HG02840 (cell line): Measurements from ENCODE around the gene NOTUM.
"Not testable (repeated sequence)": the region's sequence is repeated elsewhere in the genome, so short reads cannot be mapped to it uniquely, and the experiment has no call there.

Experiments used
- ATAC-seq: cut with Tn5 transposase; IDR thresholded peaks from one replicate; pipeline ENCODE4 v1.9.1; 2021; ENCODE audit warnings: mild to moderate bottlenecking, moderate library complexity, moderate number of reproducible peaks; ENCODE audit not compliant: unreplicated experiment, low FRiP score

The NOTUM gene

GRCh38 chr17:81959362-81960129 lies 1.4 kb downstream of the NOTUM start:
- ATAC-seq, result no peak

DNA sequence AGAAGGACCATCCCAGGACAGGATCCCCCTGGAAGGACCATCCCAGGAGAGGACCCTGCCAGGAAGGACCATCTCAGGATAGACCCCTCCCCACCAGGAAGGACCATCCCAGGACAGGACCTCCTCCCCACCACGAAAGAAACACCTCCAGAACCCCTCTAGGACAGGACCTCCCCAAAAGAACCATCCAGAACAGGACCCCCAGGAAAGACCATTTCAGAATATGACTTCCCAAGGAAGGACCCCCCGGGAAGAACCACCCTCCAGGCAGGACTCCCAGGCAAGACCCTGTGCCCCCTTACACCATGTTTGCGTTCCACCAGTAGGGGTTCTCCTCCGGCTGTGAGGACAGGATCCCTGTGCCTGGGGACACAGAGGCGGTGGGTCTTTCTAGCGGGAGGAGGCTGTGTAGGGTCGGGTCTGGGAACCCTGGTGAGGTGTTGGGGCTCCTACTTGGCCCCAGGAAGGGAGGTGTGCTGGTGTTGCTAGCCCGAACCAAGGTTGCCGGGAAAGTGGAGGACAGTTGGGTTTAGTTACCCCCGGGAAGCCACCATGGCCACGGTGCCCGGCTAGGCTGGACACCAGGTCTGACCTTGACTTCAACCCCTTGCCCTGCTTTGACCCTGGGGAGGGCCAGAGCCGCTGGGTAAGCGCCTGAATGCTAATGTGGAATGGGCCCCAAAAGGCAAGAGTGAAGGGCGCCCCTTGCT lies 2.2 kb downstream of the NOTUM start:
- no peak for ATAC-seq

GRCh38 chr17:81957691-81958432 lies 3.1 kb downstream of the NOTUM start:
- ATAC-seq, result no peak

GRCh38 chr17:81956607-81957589 lies 4.1 kb downstream of the NOTUM start:
- no peak for ATAC-seq

DNA sequence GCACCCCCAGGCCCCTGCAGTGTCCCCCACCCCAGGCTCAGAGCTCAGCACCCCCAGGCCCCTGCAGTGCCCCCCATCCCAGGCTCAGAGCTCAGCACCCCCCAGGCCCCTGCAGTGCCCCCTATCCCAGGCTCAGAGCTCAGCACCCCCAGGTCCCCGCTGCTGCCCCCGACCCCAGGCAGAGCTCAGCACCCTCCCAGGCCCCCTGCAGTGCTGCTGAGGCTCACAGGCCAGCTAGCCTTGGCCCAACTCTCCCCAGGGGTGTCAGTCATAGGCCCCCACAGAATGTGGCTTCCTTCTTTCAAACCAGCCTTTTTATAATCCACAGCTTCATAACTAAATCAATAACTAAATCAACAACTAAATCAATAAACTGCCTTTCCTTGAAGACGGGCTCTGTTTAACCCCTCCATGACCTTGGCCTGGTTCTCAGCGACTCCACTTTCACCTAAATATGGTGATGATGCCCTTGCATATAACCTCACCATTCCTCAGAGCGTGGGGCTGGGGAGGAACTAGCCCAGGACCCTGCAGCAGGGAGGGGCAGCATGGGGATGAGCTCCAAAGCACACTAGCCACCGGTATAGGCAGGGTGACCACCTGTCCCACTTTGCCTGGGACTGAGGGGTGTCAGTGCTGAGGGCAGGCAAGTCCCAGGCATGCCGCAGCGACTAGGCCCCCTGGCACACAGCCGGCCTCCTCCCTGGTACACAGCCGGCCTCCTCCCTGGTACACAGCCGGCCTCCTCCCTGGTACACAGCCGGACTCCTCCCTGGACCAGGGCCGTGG lies 5.0 kb downstream of the NOTUM start:
- no peak for ATAC-seq

GRCh38 chr17:81955058-81955681 lies 5.8 kb downstream of the NOTUM start:
- ATAC-seq, result no peak

DNA sequence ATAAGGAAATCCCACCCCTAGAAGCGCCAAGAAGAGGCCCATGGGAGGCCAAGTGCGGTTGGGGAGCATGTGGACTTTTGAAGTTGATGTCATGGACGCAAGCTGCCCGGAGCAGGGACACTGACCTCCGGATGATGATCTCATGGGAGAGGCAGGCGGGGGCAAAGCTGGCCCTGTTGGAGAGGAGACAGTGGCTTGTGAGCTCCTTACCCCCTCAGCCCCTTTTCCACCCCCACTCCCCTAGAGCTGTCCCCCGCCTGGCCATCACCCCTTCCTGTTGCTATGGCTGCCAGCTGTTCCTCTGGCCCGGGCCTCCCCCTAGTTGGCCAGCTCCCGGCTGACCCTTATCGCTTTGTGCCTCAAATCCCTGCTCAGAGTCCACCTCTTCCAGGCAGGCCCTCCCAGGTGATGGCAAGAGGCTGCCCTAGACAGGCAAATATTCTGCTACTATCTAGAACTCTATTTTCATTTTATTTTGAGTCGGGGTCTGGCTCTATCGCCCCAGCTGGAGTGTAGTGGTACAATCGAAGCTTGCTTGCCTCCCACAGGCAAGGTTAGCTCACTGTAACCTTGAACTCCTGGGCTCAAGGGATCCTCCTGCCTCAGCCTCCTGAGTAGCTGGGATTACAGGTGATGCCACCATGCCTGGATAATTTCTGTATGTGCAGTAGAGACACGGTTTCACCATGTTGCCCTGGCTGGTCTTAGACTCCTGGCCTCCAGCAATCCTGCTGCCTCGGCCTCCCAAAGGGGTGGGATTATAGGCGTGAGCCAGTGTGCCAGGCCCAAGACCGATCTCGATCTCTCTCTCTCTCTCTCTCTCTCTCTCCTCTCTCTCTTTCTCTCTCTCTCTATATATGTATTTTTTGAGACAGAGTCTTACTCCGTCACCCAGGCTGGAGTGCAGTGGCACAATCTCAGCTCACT lies 6.6 kb downstream of the NOTUM start:
- no peak for ATAC-seq

DNA sequence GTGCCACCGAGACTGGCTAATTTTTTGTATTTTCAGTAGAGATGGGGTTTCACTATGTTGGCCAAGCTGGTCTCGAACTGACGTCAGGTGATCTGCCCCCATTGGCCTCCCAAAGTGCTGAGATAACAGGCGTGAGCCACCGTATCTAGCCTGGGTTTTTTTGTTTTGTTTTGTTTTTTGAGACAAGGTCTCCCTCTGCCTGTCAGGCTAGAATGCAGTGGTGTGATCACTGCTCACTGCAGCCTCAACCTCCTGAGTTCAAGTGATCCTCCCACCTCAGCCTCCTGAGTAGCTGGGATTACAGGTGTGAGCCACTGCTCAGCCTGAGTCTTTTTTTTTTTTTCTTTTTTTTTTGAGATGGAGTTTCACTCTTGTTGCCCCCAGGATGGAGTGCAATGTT lies 7.5 kb downstream of the NOTUM start:
- ATAC-seq, result not testable (repeated sequence)

GRCh38 chr17:81952792-81953228 lies 8.2 kb downstream of the NOTUM start:
- ATAC-seq, result no peak

DNA sequence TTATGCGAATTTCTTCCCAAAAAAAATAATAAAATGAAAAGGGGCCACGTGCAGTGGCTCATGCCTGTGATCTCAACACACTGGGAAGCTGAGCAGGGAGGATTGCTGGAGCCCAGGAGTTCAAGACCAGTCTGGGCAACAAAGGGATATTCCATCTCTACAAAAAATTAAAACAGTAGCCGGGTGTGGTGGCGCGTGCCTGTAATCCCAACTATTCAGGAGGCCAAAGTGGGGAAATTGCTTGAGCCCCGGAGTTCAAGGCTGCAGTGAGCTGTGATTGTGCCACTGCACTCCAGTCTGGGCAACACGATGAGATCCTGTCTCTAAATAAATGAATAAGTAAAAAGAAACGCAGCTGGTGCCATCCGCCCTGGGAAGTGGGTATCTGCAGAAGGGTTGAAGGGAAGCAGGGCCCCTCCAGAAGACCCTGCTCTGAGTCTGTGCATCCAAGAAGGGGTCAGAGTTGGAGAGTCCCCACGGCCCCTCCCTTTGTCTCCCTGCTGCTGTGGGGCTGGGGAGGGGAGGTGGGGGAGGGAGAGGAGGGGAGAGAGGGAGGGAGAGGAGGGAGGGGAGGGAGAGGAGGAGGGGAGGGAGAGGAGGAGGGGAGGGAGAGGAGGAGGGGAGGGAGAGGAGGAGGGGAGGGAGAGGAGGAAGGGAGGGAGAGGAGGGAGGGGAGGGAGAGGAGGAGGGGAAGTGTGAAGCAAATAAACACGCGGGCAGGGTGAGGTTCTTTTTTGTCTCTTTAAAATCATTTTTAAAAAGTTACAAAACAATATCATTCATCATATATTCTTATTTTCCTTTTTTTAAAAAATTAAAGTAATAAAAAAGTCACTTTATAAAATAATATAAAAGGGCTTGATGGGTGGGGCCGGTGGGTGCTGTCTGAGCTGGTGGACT lies 9.0 kb downstream of the NOTUM start:
- no peak for ATAC-seq

DNA sequence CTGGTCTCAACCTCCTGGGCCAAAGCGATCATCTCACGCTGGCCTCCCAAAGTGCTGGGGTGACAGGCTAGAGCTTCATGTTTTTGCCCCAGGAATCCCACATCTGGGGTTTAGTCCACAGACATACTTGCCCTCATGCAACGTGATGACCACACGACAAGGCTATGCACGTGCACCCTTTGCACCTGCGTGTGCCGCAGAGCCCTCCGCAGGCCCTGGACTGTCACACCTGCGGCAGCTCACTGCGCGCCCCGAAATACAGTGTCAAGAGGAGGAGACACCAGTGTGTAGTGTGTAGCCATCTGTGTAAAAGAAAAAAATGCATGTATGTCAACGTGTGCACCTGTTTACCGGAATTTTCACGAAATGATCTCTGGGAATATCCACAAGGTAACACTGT lies 10.5 kb downstream of the NOTUM start:
- no peak for ATAC-seq

- no peak for ATAC-seq
These were observed 12.2 kb downstream of the NOTUM start for GRCh38 chr17:81948635-81949378.

- ATAC-seq, result no peak
These were observed 13.8 kb downstream of the NOTUM start, which contains the start of gene MYADML2 for GRCh38 chr17:81947189-81947588. TSS of gene MYADML2 (minus strand) at chr17:81947233. CDS start at chr17:81941741, 5,492 bp downstream.

DNA sequence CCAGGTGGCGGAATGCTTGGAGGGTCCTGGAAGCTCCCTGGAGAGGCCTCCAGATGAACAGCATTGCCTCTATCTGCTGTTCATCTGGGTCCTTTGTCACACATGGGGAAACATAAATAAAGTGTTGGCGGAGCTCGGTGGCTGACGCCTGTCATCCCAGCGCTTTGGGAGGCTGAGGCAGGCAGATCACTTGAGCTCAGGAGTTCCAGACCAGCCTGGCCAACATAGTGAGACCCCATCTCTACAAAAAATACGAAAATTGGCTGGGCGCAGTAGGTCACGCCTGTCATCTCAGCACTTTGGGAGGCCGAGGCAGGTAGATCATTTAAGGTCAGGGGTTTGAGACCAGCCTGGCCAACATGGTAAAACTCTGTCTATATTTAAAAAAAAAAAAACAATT lies 16.1 kb downstream of the NOTUM start:
- no peak for ATAC-seq

DNA sequence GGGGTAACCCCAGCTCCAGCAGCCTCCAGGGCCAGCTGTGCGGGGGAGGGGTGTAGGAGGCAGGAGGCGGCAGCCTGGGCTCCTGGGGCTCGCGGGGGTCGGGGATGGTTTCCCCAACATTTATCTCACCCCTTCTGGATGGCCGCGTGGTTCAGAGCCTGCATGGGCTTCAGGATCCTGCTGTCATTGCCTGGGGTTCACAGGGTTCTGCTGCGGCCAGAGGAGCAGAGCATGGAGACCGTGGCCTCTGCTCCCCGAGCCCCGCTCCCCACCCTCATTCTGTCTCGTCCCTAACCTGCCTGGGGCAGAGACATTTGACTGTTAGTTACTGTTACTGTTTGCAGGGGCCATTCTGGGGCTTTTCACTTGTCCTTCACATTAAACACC lies 18.8 kb downstream of the NOTUM start:
- ATAC-seq, result no peak
